ENCODE data around the gene TDRD7. TPM values are rescaled to one million over a fixed set of nuclear protein-coding genes. Genes with fewer than 3 reads are reported as not detected.

Gene TDRD7
- 18.5 and 23.4 TPM in 2 replicates for total RNA-seq (2014; rRNA removed; shearing (Covaris generic); ENCODE audit: low replicate concordance)

DNA sequence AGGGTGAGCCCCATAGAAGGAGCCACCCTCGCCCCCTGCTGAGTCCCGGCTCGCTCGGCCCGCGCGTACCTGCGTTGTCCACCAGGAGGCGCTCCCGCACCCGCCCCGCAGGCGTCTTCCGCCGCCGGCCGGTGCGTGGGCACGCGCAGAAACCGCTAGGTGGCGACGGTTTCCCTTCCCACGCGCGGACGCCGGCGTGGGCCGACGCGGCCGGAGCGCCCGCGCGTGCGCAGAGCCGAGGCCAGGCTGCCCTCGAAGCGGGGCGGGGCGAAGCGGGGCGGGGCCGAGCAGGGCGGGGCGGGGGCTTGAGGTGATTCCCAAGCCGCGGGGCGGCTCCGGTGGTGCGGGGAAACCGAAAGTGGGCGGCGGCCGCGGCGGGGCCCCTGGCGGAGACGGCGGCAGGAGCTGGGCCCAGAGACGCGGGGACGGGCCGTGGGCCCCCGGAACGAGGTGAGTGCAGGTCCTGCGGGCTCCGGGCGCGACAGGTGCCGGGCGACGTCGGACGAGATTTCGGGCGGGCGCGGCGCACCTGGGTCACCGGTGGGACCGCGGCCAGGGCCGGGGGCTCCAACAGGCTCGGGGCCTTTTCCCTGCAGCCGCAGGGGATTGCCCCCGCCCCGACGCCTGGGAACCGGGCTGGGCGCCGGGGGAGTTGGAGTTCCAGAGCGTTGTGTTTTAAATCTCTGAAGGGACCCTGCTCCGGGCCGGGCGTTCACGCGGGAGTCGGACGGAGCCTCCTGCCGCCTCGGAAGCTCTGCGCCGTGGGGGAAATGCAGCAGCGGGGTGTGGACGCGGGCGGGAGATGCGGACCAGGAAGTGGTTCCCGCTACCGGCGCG, at the start of gene TDRD7:
Gene TDRD7 (plus strand): TSS at position 308 of the 837 bp plus-strand sequence. CDS start 16,370 bp downstream, outside the sequence.
- peak within 1 kb of the TSS; percentile 79 for H3K4me2 ChIP-seq (ENCODE audit: low read depth, low read length, poor library complexity, severe bottlenecking)
- H3K4me1 ChIP-seq (ENCODE audit: low read length): peaks cover 53% of the 10 kb centered on the region
- peak within 1 kb of the TSS; percentile 77 for H2AFZ ChIP-seq (ENCODE audit: low read length)
- H3K9me3 ChIP-seq (ENCODE audit: low read length): no peaks in the 10 kb centered on the region
- peak within 1 kb of the TSS; percentile 89 for H3K4me3 ChIP-seq (ENCODE audit: low read length)
- H4K20me1 ChIP-seq (ENCODE audit: insufficient read depth, low read depth, low read length): no peaks in the 10 kb centered on the region
- H3K36me3 ChIP-seq (ENCODE audit: insufficient read depth, low read length): no peaks in the 10 kb centered on the region; the same call in 1 of the 2 replicates
- peak within 1 kb of the TSS; percentile 86 for H3K9ac ChIP-seq (ENCODE audit: low read length)
- H3K79me2 ChIP-seq (ENCODE audit: low read length): peaks cover 39% of the 10 kb centered on the region
- peak within 1 kb of the TSS; percentile 96 for H3K27ac ChIP-seq (ENCODE audit: low read length)
- no peaks in the 10 kb centered on the region for H3K27me3 ChIP-seq (ENCODE audit: low read length)
- peak; percentile 96 for DNase-seq
- H3K9me2 ChIP-seq (replicated peaks; ENCODE audit: insufficient read depth, low read length): no peaks in the 10 kb centered on the region

DNA sequence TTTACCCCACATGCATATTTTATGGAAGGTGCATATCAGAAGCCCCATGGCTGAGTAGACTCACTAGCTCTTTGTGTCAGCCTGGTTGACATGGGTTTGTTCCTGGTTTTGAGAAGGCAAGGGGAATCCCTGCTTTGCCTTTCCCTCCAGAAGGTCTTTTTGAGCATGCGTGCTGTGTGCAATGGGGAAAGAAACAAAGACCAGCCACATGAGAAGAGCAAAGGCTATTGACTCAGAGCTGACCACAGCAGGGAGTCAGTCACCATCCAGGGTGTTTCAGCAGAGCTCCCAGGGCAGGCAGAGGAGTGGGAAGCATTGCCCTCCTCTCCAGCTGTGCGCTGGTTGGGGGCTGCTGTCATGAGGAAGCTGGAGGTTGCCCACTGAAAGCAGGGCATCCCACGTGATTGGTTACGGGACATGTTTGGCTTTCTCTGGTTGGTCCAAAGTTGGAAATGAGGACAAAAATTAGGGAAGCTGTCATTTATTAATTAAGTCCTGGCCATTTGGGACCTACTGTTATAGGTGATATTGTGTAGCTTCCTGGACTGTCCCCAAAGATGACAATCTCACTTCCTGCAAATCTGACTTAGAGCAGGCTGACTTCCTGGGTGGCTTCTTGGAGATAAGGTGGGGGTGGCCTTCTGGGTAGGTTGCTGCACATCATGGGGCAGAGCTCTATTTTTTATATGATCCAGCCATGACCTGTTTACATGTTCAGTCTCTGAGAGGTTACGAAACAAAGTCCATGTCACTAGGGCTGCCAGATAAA, 48.9 kb upstream of the TDRD7 start:
- Histone ChIP-seq H3K79me2 (ENCODE audit: low read length) (no peaks in the 10 kb centered on the region), H4K20me1 (ENCODE audit: insufficient read depth, low read depth, low read length) (no peaks in the 10 kb centered on the region), H3K4me1 (ENCODE audit: low read length) (peaks cover 11% of the 10 kb centered on the region), H3K9me2 (replicated peaks; ENCODE audit: insufficient read depth, low read length) (no peaks in the 10 kb centered on the region), H3K9me3 (ENCODE audit: low read length) (no peaks in the 10 kb centered on the region), H3K9ac (ENCODE audit: low read length) (no peak overlapping the region), H2AFZ (ENCODE audit: low read length) (no peak overlapping the region), H3K27ac (ENCODE audit: low read length) (no peak overlapping the region), H3K36me3 (ENCODE audit: insufficient read depth, low read length) (no peaks in the 10 kb centered on the region), H3K4me3 (ENCODE audit: low read length) (no peak overlapping the region), H3K27me3 (ENCODE audit: low read length) (no peaks in the 10 kb centered on the region), H3K4me2 (ENCODE audit: low read depth, low read length, poor library complexity, severe bottlenecking) (no peak overlapping the region)
- no peak for DNase-seq

- H3K79me2 ChIP-seq (ENCODE audit: low read length): no peaks in the 10 kb centered on the region
- no peak overlapping the region for H3K9ac ChIP-seq (ENCODE audit: low read length)
- H3K36me3 ChIP-seq (ENCODE audit: insufficient read depth, low read length): no peaks in the 10 kb centered on the region
- H2AFZ ChIP-seq (ENCODE audit: low read length): peak overlapping the region; percentile 38; the same call in 1 of the 2 replicates
- no peak overlapping the region for H3K27ac ChIP-seq (ENCODE audit: low read length)
- H3K4me3 ChIP-seq (ENCODE audit: low read length): no peak overlapping the region
- H3K4me2 ChIP-seq (ENCODE audit: low read depth, low read length, poor library complexity, severe bottlenecking): no peak overlapping the region
- H4K20me1 ChIP-seq (ENCODE audit: insufficient read depth, low read depth, low read length): no peaks in the 10 kb centered on the region
- no peaks in the 10 kb centered on the region for H3K9me2 ChIP-seq (replicated peaks; ENCODE audit: insufficient read depth, low read length)
- no peak for DNase-seq
- H3K4me1 ChIP-seq (ENCODE audit: low read length): 0 out of 2 replicates have a peak, but pooled peaks cover 5% of the 10 kb centered on the region
- no peaks in the 10 kb centered on the region for H3K27me3 ChIP-seq (ENCODE audit: low read length)
- H3K9me3 ChIP-seq (ENCODE audit: low read length): no peaks in the 10 kb centered on the region
These were observed 48.1 kb upstream of the TDRD7 start for GRCh38 chr9:97363661-97364299.

- Histone ChIP-seq H3K9ac (ENCODE audit: low read length) (no peak overlapping the region), H3K4me3 (ENCODE audit: low read length) (no peak overlapping the region), H3K9me2 (replicated peaks; ENCODE audit: insufficient read depth, low read length) (no peaks in the 10 kb centered on the region), H4K20me1 (ENCODE audit: insufficient read depth, low read depth, low read length) (no peaks in the 10 kb centered on the region), H3K9me3 (ENCODE audit: low read length) (no peaks in the 10 kb centered on the region), H3K4me1 (ENCODE audit: low read length) (0 out of 2 replicates have a peak, but pooled peaks cover 5% of the 10 kb centered on the region), H3K36me3 (ENCODE audit: insufficient read depth, low read length) (no peaks in the 10 kb centered on the region), H3K4me2 (ENCODE audit: low read depth, low read length, poor library complexity, severe bottlenecking) (no peak overlapping the region), H3K79me2 (ENCODE audit: low read length) (no peaks in the 10 kb centered on the region), H2AFZ (ENCODE audit: low read length) (no peak overlapping the region), H3K27me3 (ENCODE audit: low read length) (no peaks in the 10 kb centered on the region), H3K27ac (ENCODE audit: low read length) (no peak overlapping the region)
- DNase-seq: no peak
These were observed 47.0 kb upstream of the TDRD7 start for GRCh38 chr9:97364769-97365490.

GRCh38 chr9:97365634-97366033, 46.3 kb upstream of the TDRD7 start:
- Histone ChIP-seq H4K20me1 (ENCODE audit: insufficient read depth, low read depth, low read length) (no peaks in the 10 kb centered on the region), H3K4me3 (ENCODE audit: low read length) (no peak overlapping the region), H3K9me2 (replicated peaks; ENCODE audit: insufficient read depth, low read length) (no peaks in the 10 kb centered on the region), H3K9me3 (ENCODE audit: low read length) (no peaks in the 10 kb centered on the region), H3K4me1 (ENCODE audit: low read length) (0 out of 2 replicates have a peak, but pooled peaks cover 5% of the 10 kb centered on the region), H3K27ac (ENCODE audit: low read length) (no peak overlapping the region), H2AFZ (ENCODE audit: low read length) (no peak overlapping the region), H3K9ac (ENCODE audit: low read length) (no peak overlapping the region), H3K36me3 (ENCODE audit: insufficient read depth, low read length) (no peaks in the 10 kb centered on the region), H3K79me2 (ENCODE audit: low read length) (no peaks in the 10 kb centered on the region), H3K4me2 (ENCODE audit: low read depth, low read length, poor library complexity, severe bottlenecking) (no peak overlapping the region), H3K27me3 (ENCODE audit: low read length) (no peaks in the 10 kb centered on the region)
- no peak for DNase-seq

DNA sequence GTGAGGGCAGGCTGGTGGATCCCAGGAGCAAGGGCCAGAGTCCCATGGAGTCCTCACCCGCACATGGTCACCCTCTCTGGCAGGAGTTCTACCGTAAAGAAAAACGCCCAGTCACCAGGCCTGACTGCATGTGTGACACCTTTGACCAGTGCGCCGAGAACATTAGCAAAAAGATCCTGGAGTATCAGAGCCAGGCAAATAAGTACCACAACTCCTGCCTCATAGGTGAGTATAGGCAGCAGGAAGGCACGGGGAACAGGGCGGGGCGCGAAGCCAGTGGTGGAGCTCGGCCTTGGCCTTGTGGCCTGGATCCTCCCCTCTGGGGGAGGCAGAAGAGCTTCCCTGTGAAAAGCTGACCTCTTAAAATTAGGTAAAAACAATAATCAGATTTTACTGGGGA, 45.4 kb upstream of the TDRD7 start:
- Histone ChIP-seq H3K4me1 (ENCODE audit: low read length) (0 out of 2 replicates have a peak, but pooled peaks cover 5% of the 10 kb centered on the region), H2AFZ (ENCODE audit: low read length) (no peak overlapping the region), H3K9ac (ENCODE audit: low read length) (no peak overlapping the region), H3K27me3 (ENCODE audit: low read length) (no peaks in the 10 kb centered on the region), H3K9me2 (replicated peaks; ENCODE audit: insufficient read depth, low read length) (no peaks in the 10 kb centered on the region), H4K20me1 (ENCODE audit: insufficient read depth, low read depth, low read length) (no peaks in the 10 kb centered on the region), H3K9me3 (ENCODE audit: low read length) (no peaks in the 10 kb centered on the region), H3K4me2 (ENCODE audit: low read depth, low read length, poor library complexity, severe bottlenecking) (no peak overlapping the region), H3K4me3 (ENCODE audit: low read length) (no peak overlapping the region), H3K36me3 (ENCODE audit: insufficient read depth, low read length) (no peaks in the 10 kb centered on the region), H3K27ac (ENCODE audit: low read length) (no peak overlapping the region), H3K79me2 (ENCODE audit: low read length) (no peaks in the 10 kb centered on the region)
- DNase-seq: no peak

GRCh38 chr9:97366889-97367288, 45.0 kb upstream of the TDRD7 start:
- Histone ChIP-seq H3K9ac (ENCODE audit: low read length) (no peak overlapping the region), H3K36me3 (ENCODE audit: insufficient read depth, low read length) (no peaks in the 10 kb centered on the region), H3K9me3 (ENCODE audit: low read length) (no peaks in the 10 kb centered on the region), H3K9me2 (replicated peaks; ENCODE audit: insufficient read depth, low read length) (no peaks in the 10 kb centered on the region), H3K27me3 (ENCODE audit: low read length) (no peaks in the 10 kb centered on the region), H2AFZ (ENCODE audit: low read length) (no peak overlapping the region), H3K79me2 (ENCODE audit: low read length) (no peaks in the 10 kb centered on the region), H3K4me2 (ENCODE audit: low read depth, low read length, poor library complexity, severe bottlenecking) (no peak overlapping the region), H3K27ac (ENCODE audit: low read length) (no peak overlapping the region), H3K4me1 (ENCODE audit: low read length) (0 out of 2 replicates have a peak, but pooled peaks cover 5% of the 10 kb centered on the region), H3K4me3 (ENCODE audit: low read length) (no peak overlapping the region), H4K20me1 (ENCODE audit: insufficient read depth, low read depth, low read length) (no peaks in the 10 kb centered on the region)
- DNase-seq: no peak

Data from Karpas-422 (cell line).